HEK293T (cell line): ENCODE results near the gene SPDYE3.
"Not testable (repeated sequence)": the region's sequence is repeated elsewhere in the genome, so short reads cannot be mapped to it uniquely, and the experiment has no call there.

Experiments used
- CTCF ChIA-PET: fragments of 350-600 bp; formaldehyde crosslinking; extraction: SDS; loops from one replicate; lab custom pipeline; 2021; ENCODE audit warnings: antibody characterized with exemption, inconsistent platforms; lab: Yijun Ruan, JAX
- POLR2A ChIA-PET: fragments of 350-600 bp; formaldehyde crosslinking; extraction: SDS; loops from one replicate; lab custom pipeline; 2020; ENCODE audit warnings: antibody characterized with exemption, inconsistent platforms; lab: Yijun Ruan, JAX
- DNase-seq: peaks from one replicate; pipeline ENCODE4 v3.0.0; 2012; ENCODE audit warnings: mixed read lengths; ENCODE audit errors: extremely low spot score
- ARNT ChIP-seq: fragments of 450-650 bp; IDR thresholded peaks from 2 replicates; pipeline ENCODE4 v1.6.1; 2017; ENCODE audit warnings: mild to moderate bottlenecking
- BHLHE40 ChIP-seq: fragments of 450-650 bp; IDR thresholded peaks from 2 replicates; pipeline ENCODE4 v1.6.1; 2016; ENCODE audit warnings: mild to moderate bottlenecking, moderate library complexity, borderline replicate concordance
- ELF4 ChIP-seq: fragments of 450-650 bp; IDR thresholded peaks from 2 replicates; pipeline ENCODE4 v1.6.1; 2017; ENCODE audit warnings: antibody characterized with exemption
- FOXK2 ChIP-seq: fragments of 450-650 bp; IDR thresholded peaks from 2 replicates; pipeline ENCODE4 v1.6.1; 2016; ENCODE audit warnings: mild to moderate bottlenecking
- FOXM1 ChIP-seq: fragments of 450-650 bp; IDR thresholded peaks from 2 replicates; pipeline ENCODE4 v1.6.1; 2017; ENCODE audit warnings: mild to moderate bottlenecking, borderline replicate concordance
- L3MBTL2 ChIP-seq: fragments of 450-650 bp; conservative IDR thresholded peaks from 2 replicates; pipeline ENCODE4 v1.6.1; 2016; ENCODE audit warnings: mild to moderate bottlenecking
- LEF1 ChIP-seq: fragments of 450-650 bp; IDR thresholded peaks from 2 replicates; pipeline ENCODE4 v1.6.1; 2017; ENCODE audit warnings: mild to moderate bottlenecking, borderline replicate concordance
- NFRKB ChIP-seq: fragments of 450-650 bp; IDR thresholded peaks from 2 replicates; pipeline ENCODE4 v1.6.1; 2016; ENCODE audit warnings: mild to moderate bottlenecking, moderate library complexity
- PKNOX1 ChIP-seq: fragments of 450-650 bp; IDR thresholded peaks from 2 replicates; pipeline ENCODE4 v1.6.1; 2016
- SP1 ChIP-seq: fragments of 450-650 bp; IDR thresholded peaks from 2 replicates; pipeline ENCODE4 v1.6.1; 2017
- SUZ12 ChIP-seq: fragments of 450-650 bp; IDR thresholded peaks from 2 replicates; pipeline ENCODE4 v1.6.1; 2016; ENCODE audit warnings: mild to moderate bottlenecking
- TARDBP ChIP-seq: fragments of 450-650 bp; IDR thresholded peaks from 2 replicates; pipeline ENCODE4 v1.6.1; 2016

The SPDYE3 gene

GRCh38 chr7:100271716-100272537, 35.6 kb upstream of the SPDYE3 start:
- ChIA-PET POLR2A (interaction anchor here (1.2 kb wide), 1 partner anchor 25 kb away, joined by 4 read pairs; no protein-coding TSS in a partner anchor), CTCF (no interaction called here)
- TF ChIP-seq PKNOX1 (peak; percentile 83), ELF4 (no peak), NFRKB (no peak), FOXM1 (0 out of 2 replicates have a peak, but pooled peaks have one; percentile 18), TARDBP (no peak), FOXK2 (no peak), LEF1 (no peak), L3MBTL2 (no peak; the same call in 1 of the 2 replicates), SP1 (no peak)
- peak; percentile 91 for DNase-seq

- POLR2A ChIA-PET, result interaction anchor here (1.2 kb wide), 1 partner anchor 25 kb away, joined by 4 read pairs; no protein-coding TSS in a partner anchor
- DNase-seq, CTCF ChIA-PET: not testable (repeated sequence)
- TF ChIP-seq L3MBTL2, result 0 out of 2 replicates have a peak, but pooled peaks have one; percentile 44
Measured at GRCh38 chr7:100272538-100272902, 35.0 kb upstream of the SPDYE3 start.

GRCh38 chr7:100275120-100275519, 32.4 kb upstream of the SPDYE3 start:
- TF ChIP-seq SUZ12 (no peak), ELF4 (no peak), ARNT (no peak), BHLHE40 (no peak), LEF1 (no peak), L3MBTL2 (no peak), SP1 (no peak), TARDBP (no peak)
- ChIA-PET POLR2A (no interaction called here), CTCF (no interaction called here)
- no peak for DNase-seq

- CTCF ChIA-PET, result interaction anchor here (0.6 kb wide), 1 partner anchor 70 kb away, joined by 3 read pairs; no protein-coding TSS in a partner anchor
- POLR2A ChIA-PET, DNase-seq: not testable (repeated sequence)
Measured at GRCh38 chr7:100276126-100276525, 31.4 kb upstream of the SPDYE3 start.

- CTCF ChIA-PET, POLR2A ChIA-PET, DNase-seq: not testable (repeated sequence)
Measured at GRCh38 chr7:100282069-100282608, 25.4 kb upstream of the SPDYE3 start.

- DNase-seq, CTCF ChIA-PET, POLR2A ChIA-PET: not testable (repeated sequence)
Measured at GRCh38 chr7:100283147-100283546, 24.4 kb upstream of the SPDYE3 start.

GRCh38 chr7:100287191-100287969, 20.1 kb upstream of the SPDYE3 start:
- POLR2A ChIA-PET, CTCF ChIA-PET, DNase-seq: not testable (repeated sequence)

GRCh38 chr7:100288258-100288657, 19.2 kb upstream of the SPDYE3 start:
- DNase-seq, POLR2A ChIA-PET, CTCF ChIA-PET: not testable (repeated sequence)

- CTCF ChIA-PET, POLR2A ChIA-PET, DNase-seq: not testable (repeated sequence)
Measured at GRCh38 chr7:100292162-100292561, 15.3 kb upstream of the SPDYE3 start.

- POLR2A ChIA-PET, DNase-seq, CTCF ChIA-PET: not testable (repeated sequence)
Measured at GRCh38 chr7:100295269-100295668, 12.2 kb upstream of the SPDYE3 start.

GRCh38 chr7:100297852-100298631, 9.5 kb upstream of the SPDYE3 start:
- DNase-seq, CTCF ChIA-PET, POLR2A ChIA-PET: not testable (repeated sequence)

- POLR2A ChIA-PET, CTCF ChIA-PET, DNase-seq: not testable (repeated sequence)
Measured at GRCh38 chr7:100298632-100298895, 8.9 kb upstream of the SPDYE3 start.

- POLR2A ChIA-PET, CTCF ChIA-PET, DNase-seq: not testable (repeated sequence)
Measured at GRCh38 chr7:100304526-100304925, 3.0 kb upstream of the SPDYE3 start.

GRCh38 chr7:100318329-100318728, 10.8 kb downstream of the SPDYE3 start:
- DNase-seq, POLR2A ChIA-PET, CTCF ChIA-PET: not testable (repeated sequence)
